ENCODE results near the gene GEMIN8. TPM values are rescaled to one million over a fixed set of nuclear protein-coding genes. Genes with fewer than 3 reads are reported as not detected.

The GEMIN8 gene
- total RNA-seq, 1 donor, result 10.4 TPM

DNA sequence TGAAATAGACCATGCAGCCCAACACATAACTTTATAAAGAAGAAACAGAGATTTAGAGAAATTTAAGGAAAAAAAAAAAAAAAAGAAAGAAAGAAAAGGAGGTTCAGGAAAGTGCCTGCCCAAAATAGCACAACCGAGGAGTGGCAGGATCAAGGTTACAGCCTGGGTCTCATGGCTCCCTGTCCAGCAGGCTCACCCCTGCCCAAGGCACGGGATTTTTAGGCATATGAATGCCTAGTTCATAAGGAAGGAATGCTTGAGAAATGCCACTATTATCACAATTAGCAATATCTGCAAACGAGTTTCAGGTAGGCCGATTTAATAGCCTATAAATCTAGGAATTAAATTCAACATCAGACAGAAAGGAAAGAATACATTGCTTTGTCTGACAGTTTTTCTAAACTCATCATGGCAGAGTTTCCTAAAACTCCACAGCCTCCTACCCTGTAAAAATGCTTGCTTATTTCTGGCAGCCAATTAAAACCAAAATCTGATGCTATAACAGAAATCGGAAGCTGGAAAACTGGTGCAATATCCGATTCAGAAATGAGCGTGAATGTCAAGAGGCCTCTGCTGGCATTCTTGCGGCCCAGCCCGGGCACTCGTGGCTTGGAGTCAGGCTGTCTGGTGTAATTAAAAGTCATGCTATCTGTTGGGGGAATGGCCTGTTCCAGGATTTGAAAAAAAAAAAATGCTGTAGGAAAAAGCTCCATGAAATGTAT, 63.5 kb downstream of the GEMIN8 start:
- no peak overlapping the region for H3K4me3 ChIP-seq (ENCODE audit: low read depth, low read length)
- DNase-seq (ENCODE audit: low read depth), result no peak
- TF ChIP-seq, protein P1, sequence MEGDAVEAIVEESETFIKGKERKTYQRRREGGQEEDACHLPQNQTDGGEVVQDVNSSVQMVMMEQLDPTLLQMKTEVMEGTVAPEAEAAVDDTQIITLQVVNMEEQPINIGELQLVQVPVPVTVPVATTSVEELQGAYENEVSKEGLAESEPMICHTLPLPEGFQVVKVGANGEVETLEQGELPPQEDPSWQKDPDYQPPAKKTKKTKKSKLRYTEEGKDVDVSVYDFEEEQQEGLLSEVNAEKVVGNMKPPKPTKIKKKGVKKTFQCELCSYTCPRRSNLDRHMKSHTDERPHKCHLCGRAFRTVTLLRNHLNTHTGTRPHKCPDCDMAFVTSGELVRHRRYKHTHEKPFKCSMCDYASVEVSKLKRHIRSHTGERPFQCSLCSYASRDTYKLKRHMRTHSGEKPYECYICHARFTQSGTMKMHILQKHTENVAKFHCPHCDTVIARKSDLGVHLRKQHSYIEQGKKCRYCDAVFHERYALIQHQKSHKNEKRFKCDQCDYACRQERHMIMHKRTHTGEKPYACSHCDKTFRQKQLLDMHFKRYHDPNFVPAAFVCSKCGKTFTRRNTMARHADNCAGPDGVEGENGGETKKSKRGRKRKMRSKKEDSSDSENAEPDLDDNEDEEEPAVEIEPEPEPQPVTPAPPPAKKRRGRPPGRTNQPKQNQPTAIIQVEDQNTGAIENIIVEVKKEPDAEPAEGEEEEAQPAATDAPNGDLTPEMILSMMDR (IDR thresholded peaks at IDR 0.05; ENCODE audit: insufficient read depth, low read depth, low read length), result no peak

DNA sequence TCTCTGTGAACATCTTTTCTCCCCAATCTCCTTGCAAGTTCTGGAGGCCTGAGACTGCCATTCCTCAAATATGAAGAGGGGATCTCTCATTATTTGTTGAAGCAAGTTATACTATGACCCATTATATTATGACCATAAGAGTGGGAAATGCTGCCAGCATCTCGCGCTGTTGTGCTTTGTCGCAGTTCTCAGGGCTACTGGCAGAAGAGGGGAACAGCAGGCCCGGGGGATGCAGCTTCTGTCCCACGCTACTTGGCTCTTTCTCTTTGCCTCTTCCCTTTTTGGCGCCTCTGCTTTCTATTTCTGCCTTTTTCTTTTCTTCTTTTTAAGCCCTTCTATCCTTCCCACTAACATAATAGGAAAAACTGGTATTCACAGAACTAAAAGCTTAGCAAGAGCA, 64.2 kb downstream of the GEMIN8 start:
- H3K4me3 ChIP-seq (ENCODE audit: low read depth, low read length), result no peak overlapping the region
- no peak for DNase-seq (ENCODE audit: low read depth)
- TF ChIP-seq, protein P1 (IDR thresholded peaks at IDR 0.05; ENCODE audit: insufficient read depth, low read depth, low read length), result no peak

DNA sequence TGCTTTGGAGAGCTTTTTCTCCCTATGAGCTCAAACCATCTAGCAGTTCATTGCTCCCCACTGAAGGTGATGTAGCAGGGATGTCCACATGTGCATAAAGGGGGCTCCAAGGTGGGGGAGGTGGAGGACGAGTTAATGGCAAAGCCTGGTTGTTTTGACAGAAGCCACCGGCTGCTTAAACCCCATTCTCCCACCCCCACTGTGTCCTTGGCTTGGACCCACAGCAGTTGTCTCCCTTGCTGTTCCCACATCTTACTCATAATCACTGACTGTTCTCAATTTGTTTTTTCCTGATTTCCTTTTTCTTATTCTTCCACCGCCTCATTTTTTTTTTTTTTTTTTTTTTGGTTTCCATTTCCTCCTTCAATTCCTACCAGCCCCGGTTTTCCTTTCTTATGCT, 72.7 kb downstream of the GEMIN8 start:
- H3K4me3 ChIP-seq (ENCODE audit: low read depth, low read length), result no peak overlapping the region
- no peak for DNase-seq (ENCODE audit: low read depth)
- TF ChIP-seq, protein P1 (IDR thresholded peaks at IDR 0.05; ENCODE audit: insufficient read depth, low read depth, low read length), result no peak

Other genes with a start within 250 kb of the GEMIN8 start
- gene GPM6B, start 212.8 kb downstream of the GEMIN8 start, total RNA-seq, result under 0.01 and 1.3 TPM in 2 replicates

Measured in fibroblast of villous mesenchyme (primary cell).